Measurements from ENCODE around the gene MORC2. TPM values are rescaled to one million over a fixed set of nuclear protein-coding genes. Genes with fewer than 3 reads are reported as not detected.

Gene MORC2
- total and polyA plus RNA-seq, 8 donors: 4.4 to 64.8 (median 17.0) TPM

GRCh38 chr22:30932661-30933060, 35.9 kb downstream of the MORC2 start:
- Histone ChIP-seq H3K27ac (no peak overlapping the region), H3K4me3 (no peak overlapping the region), H3K9me3 (no peaks in the 10 kb centered on the region), H3K36me3 (peaks cover 85 to 100% (median 99%) of the 10 kb centered on the region in 4 donors), H3K4me1 (peaks cover 0 to 6% (median 0%) of the 10 kb centered on the region in 4 donors), H3K27me3 (no peaks in the 10 kb centered on the region)
- no peak for DNase-seq
- no peak for TF ChIP-seq POLR2AphosphoS5 (IDR thresholded peaks at IDR 0.05)
- no peak for TF ChIP-seq CTCF (IDR thresholded peaks at IDR 0.05)
- WGBS, 5 donors: 91 to 98% (median 94%) methylated on average over 15 to 16 of the region's 16 CpGs
- intact Hi-C loops (cut with DNase I; ENCODE audit: low total_unique reads): no loop called here

- H3K36me3 ChIP-seq: peaks cover 85 to 100% (median 99%) of the 10 kb centered on the region in 4 donors
- H3K4me3 ChIP-seq: no peak overlapping the region
- H3K4me1 ChIP-seq: peaks cover 0 to 6% (median 0%) of the 10 kb centered on the region in 4 donors
- 90 to 94% (median 92%) methylated on average over 4 of the region's 4 CpGs for WGBS, 5 donors
- H3K27ac ChIP-seq: no peak overlapping the region
- intact Hi-C loops (cut with DNase I; ENCODE audit: low total_unique reads): no loop called here
- TF ChIP-seq EP300 (IDR thresholded peaks at IDR 0.05) (no peak), CTCF (IDR thresholded peaks at IDR 0.05) (no peak), POLR2AphosphoS5 (IDR thresholded peaks at IDR 0.05) (no peak), POLR2A (IDR thresholded peaks at IDR 0.05) (no peak)
- no peaks in the 10 kb centered on the region for H3K27me3 ChIP-seq
- no peaks in the 10 kb centered on the region for H3K9me3 ChIP-seq
- DNase-seq: no peak
Measured at GRCh38 chr22:30931541-30932300, 36.9 kb downstream of the MORC2 start.

- peaks cover 75 to 100% (median 99%) of the 10 kb centered on the region in 4 donors for H3K36me3 ChIP-seq
- H3K9me3 ChIP-seq: no peaks in the 10 kb centered on the region
- H3K4me1 ChIP-seq: peaks cover 0 to 6% (median 0%) of the 10 kb centered on the region in 4 donors
- H3K27ac ChIP-seq: no peak overlapping the region
- TF ChIP-seq POLR2A (IDR thresholded peaks at IDR 0.05): no peak
- no peak for TF ChIP-seq CTCF (IDR thresholded peaks at IDR 0.05)
- TF ChIP-seq POLR2AphosphoS5 (IDR thresholded peaks at IDR 0.05): no peak
- TF ChIP-seq EP300 (IDR thresholded peaks at IDR 0.05): no peak
- no peak overlapping the region for H3K4me3 ChIP-seq
- DNase-seq: no peak
- intact Hi-C loops (cut with DNase I; ENCODE audit: low total_unique reads): no loop called here
- no peaks in the 10 kb centered on the region for H3K27me3 ChIP-seq
- 73 to 93% (median 90%) methylated on average over 3 of the region's 3 CpGs for WGBS, 5 donors
Measured at GRCh38 chr22:30930228-30930627, 38.3 kb downstream of the MORC2 start.

GRCh38 chr22:30928401-30928800, 40.2 kb downstream of the MORC2 start:
- WGBS, 5 donors: 93 to 100% (median 95%) methylated on average over 6 of the region's 6 CpGs
- intact Hi-C loops (cut with DNase I; ENCODE audit: low total_unique reads): no loop called here
- no peak overlapping the region for H3K27ac ChIP-seq
- TF ChIP-seq EP300 (IDR thresholded peaks at IDR 0.05): no peak
- no peak for TF ChIP-seq CTCF (IDR thresholded peaks at IDR 0.05)
- no peak for TF ChIP-seq POLR2AphosphoS5 (IDR thresholded peaks at IDR 0.05)
- no peak for TF ChIP-seq POLR2A (IDR thresholded peaks at IDR 0.05)
- H3K4me1 ChIP-seq: peaks cover 0 to 6% (median 0%) of the 10 kb centered on the region in 4 donors
- H3K36me3 ChIP-seq: peaks cover 56 to 100% (median 92%) of the 10 kb centered on the region in 4 donors
- no peak overlapping the region for H3K4me3 ChIP-seq
- H3K9me3 ChIP-seq: no peaks in the 10 kb centered on the region
- no peaks in the 10 kb centered on the region for H3K27me3 ChIP-seq
- no peak for DNase-seq
